ENCODE data around the gene CNGB1.
"Not testable (repeated sequence)": the region's sequence is repeated elsewhere in the genome, so short reads cannot be mapped to it uniquely, and the experiment has no call there.

The CNGB1 gene

DNA sequence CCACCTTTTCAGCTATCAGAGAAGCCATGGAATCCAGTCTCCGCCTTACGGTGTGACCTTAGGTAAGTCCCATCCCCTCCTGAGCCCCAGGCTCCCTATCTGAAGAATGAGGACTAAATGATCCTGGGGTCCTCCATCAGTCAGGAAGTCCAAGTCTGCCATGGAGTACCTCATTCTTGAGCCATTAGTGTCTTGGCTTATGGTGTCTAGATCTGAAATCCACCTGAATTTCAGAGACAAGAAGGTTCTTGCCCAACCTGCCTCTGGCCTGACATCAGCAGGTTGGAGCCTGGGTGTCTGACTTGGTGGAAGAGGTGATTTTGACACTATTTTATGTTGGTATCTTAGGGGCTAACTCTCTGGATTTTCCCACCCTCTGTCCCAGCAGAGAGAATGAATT, 47.1 kb downstream of the CNGB1 start:
- DNase-seq, result no peak

DNA sequence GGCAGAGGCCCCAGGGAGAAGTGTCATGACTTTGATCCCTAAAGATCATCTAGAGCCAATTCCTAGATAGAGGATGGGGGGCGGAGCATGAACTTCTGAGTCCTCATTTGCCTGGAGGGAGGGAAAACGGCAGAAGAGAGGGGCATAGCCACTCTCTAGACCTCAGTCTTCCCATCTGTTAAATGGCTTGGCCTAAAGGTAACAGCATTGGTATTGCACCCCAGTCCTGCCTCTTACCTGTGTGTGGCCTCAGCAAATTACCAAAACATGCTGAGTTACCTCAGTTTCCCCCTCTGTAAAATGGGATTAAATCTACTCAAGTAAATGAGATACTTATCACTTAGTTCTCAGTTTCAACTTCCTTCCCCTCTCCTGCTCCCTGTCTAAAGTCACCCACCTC, 47.5 kb downstream of the CNGB1 start:
- no peak for DNase-seq

DNA sequence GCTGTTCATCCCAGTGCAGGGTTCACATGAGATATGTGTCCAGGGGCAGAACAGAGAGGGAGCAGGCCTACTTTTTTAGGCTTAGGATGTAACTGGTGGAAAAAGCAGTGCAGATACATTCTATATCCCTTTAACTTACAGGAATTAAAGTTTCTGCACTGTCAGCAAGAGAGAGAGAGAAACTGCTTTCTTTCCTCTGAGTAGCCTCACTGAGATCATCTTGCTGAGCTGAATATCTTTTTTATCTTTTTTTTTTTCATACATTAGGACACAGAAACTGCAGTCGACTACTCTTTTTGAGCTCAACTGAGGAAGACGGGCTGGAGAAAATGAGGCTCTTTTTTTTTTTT, 50.1 kb downstream of the CNGB1 start:
- DNase-seq, result no peak

DNA sequence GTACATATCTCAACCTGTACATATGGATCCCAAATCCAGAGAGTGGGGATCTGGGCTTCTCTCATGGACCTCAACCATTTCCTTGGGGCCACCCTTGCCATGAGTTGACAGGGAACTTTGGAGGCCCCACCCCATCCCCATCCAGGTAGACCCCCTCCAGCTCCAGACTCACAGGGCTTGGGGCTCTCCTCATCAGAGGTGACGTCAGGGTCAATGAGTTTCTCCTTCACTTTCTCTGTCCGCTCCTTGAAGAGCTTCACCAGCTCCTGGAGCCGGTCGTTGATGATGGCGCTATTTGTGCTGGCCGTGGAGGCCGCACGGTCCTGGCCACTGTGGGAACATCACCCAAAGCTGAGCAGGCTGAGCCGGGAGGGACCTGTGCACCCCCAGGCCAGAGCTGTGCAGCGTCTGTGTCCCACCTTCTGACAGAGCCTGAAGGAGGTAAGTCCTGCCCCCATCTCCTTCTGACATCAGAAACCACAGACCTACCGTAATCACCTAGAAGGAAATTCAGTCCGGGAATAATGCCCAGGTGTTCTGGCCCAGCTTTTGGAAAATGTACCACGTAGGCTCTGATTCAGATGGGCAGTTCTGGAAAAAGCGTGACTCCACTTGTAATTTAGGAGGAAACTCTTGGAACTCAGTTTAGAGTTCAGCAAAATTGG, 50.6 kb downstream of the CNGB1 start:
- DNase-seq, result no peak

DNA sequence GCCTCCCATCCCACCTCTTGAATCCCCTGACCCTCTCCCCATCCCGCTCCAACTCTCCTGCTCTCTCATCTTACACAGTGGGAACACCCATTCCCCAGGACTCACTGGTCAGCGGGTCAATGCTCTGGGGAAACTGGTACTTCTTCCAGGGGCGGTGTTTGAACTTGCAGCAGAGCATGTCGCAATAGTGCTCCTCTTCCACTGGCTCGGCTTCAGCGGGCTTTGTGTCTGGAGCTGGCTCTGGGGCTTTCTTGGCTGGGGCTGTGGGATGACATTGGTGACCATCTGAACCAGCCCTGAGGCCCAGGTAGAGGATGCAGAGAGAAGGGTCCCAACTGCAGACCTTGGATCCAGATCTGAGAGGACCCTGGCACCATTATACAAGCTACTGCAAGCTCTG, 51.9 kb downstream of the CNGB1 start:
- DNase-seq, result no peak

DNA sequence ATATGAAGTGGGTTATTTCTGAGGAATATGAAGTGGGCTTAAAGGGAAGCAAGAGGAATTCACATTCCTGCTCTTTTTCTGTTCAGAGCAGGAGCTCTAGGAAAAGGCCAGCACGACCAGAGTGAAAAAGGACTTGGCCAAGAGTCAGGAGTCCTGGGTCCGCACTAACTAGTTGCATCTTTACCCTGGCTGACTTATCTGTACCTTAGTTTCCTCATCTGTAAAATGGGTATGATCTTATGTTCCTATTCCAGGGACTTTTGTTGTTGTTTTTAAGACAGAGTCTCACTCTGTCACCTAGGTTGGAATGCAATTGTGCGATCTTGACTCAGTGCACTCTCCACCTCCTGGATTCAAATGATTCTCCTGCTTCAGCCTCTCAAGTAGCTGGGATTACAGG, 52.5 kb downstream of the CNGB1 start:
- DNase-seq, result no peak

DNA sequence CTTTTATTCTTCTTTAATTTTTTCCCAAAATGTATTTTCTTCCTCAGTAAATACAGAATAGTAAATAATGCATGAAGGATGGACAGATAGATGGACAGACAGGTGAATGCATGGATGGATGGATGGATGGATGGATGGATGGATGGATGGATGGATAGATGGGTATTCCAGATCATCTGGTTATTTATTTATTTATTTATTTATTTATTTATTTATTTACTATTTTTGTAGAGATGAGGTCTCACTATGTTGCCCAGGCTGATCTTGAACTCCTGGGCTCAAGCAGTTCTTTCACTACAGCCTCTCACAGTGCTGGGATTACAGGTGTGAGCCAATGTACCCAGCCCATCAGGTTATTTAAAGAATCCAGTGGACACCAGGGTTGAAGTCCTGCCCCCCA, 53.0 kb downstream of the CNGB1 start:
- DNase-seq, result not testable (repeated sequence)

DNA sequence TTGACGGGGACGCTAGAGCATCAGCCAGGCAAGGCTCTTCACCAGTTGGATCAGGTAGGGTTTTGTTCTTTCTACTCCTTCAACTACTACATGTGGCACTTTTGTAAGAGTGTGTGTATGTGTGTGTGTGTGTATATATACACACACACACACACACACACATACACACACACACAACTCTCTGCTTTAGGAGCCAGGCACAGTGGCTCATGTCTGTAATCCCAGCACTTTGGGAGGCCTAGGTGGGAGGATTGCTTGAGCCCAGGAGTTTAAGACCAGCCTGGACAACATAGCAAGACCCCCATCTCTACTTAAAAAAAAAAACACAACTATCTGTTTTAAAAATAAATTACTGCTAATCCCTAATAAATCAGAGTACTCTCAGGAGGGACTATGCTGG, 53.4 kb downstream of the CNGB1 start:
- DNase-seq, result not testable (repeated sequence)

DNA sequence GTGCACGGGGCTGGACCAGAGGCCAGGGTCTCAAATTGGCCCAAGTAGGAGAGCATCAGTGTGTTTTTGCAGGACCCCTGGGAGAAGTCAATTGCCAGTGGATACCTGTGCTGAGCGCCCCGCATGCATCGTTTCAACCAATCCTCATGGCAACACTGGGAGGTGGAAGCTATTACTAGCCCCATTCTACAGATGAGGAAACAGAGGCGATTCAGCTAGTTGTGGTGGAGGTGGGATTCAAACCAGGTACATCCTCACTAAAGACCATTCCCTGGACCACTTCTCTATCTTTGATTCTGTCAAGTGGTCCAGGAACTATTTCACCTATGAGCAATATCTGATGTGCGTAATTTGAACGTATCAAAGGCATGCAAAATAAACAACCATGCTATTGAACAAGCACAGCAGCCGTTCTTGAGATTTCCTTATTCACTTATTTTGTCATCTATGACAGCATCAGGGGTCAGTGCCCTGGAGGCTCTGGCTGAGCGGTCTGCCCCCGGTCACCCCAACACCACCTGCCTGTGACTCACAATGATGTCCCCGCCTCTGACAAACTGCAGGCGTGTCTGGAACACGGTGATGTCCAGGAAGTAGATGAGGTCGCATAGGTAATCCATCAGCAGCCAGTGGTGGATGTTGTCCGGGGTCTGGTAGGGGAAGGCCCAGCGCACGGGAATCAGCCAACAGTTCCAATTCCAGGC, 54.0 kb downstream of the CNGB1 start:
- no peak for DNase-seq

DNA sequence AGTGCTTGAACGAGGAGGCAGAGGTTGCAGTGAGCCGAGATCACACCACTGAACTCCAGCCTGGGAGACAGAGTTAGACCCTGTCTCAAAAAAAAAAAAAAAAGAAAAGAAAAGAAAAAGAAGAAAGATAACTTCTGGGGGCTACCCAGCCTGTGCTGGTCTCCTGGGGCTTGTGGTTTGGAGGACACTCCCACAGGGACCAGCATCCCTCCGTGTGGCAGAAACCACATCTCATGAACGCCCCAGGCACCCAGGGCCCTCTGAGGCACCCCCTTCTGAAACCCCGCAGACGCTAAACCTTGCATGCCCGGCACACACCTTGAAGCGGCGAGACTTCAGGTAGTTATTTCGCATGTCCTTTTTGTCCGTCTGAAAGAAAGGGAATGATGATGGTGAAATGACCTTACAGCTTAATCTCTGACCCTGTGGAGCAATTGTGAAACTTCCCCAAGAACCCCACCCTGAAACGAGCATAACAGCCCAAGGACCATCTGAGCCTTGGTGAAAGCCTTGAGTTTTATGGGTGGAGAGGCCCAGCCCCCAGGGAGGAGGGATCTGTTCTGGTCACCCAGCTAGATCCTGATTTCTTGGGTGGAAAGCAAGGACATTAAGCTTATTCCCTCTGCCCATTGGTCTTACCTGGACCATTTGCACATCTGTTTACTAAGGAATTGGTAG, 55.0 kb downstream of the CNGB1 start:
- DNase-seq, result no peak

DNA sequence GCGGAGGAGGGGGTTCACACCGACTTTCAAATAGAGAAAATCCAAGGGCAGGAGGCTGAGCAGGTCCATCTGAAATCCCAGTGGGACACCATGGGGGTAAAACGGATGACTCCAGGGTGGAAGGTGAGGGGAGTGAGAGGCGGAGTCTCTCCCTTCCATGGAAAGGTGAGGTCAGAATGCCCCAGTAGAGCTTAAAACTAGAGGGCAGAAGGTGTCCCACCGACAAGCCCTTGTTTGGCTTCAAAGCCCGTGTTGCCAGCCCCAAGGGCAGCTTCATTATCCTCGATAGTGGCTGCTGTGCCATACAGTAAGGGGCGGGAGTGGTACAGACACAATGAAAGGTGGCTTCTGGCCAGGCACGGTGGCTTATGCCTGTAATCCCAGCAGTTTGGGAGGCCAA, 55.7 kb downstream of the CNGB1 start:
- no peak for DNase-seq

DNA sequence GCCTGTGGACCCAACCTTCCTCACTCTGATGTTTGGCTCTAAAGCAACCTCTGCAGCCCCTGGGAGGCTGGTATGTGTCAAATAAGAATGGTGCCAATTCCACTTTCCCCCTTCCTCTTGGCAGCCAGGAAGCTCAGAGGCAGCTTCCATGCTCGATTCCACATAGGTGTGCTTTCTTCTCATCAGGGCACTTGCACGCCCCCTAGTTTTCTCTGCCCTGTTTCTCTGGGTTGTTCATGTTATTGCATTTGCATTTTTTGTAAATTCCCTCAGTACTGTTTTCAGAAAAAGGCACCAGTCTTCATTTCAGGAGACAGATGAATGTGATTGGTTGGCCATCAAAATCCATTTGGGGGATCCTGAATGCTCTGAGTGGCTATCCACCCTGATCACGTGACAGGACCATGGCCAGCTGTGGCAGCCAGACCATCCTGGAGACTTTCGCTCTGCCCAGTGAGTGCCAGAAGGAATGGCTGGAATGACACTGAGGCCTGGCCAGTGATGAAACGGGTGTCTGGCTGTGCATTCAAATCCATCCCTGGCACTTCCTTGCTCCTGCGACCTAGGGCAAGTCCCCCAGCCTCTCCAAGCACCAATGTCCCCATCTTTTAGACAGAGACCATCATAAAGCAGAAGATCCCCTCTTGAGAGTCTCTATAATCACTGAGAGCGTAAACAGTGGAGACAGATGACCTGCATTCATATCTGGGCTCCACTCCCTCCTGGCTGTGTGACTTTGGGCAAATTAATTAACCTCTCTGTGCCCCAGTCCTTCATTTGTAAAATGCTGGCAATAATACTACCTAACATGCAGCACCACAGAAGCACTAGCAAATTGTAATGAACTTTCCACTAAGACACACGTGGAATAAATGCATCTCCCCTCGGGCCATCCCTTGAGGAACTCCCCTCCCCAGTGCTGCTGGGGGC, 56.4 kb downstream of the CNGB1 start:
- DNase-seq, result no peak

DNA sequence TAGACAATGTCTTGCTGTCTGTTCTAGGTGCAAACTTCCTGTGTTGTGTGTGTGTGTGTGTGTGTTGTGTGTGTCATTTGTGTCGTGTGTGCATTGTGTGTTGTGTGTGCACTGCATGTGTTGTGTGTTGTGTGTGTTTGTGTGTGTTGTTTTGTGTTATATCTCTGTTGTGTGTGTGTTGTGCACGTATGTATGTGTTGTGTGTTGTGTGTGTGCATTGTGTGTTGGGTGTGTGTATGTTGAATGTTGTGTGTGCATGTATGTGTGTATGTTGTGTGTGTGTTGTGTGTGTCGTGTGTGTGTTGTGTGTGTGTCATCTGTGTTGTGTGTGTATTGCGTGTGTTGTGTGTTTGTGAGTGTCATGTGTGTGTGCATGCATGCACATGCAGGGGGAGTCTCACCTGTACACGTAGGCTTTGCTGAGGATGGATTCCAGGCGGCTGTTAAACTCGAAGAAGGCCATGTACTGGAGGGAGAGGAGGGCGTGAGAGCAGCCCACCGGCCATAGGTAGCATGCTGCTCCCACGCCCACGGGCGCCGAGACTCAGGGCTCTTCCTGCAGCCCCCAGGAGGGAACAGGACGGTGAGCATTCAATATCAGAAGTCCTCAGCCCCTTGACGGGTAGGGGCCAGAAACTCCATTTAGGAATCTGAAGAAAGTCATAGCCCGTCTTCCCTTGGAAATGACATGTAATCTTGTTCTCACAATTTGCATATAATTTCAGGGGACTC, 58.2 kb downstream of the CNGB1 start:
- DNase-seq, result no peak

DNA sequence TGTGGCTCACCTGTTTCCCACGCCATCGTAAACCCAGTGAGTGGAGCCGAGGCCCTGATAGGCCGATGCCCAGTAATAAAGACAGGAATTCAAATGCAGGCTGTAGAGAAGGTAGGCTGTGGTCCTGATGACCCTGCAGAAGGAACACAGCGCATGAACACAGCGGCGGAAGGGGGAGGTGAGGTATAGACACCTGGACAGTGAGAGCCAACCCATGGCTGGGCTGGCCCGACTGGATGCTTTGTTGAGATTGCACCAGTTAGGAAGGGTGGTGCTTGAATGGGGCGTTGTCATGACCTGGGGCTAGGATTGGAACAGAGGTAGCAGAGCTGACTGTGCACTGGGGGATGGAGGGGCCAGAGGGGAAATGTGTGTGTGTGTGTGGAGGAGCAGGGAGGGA, 59.2 kb downstream of the CNGB1 start:
- DNase-seq, result no peak

DNA sequence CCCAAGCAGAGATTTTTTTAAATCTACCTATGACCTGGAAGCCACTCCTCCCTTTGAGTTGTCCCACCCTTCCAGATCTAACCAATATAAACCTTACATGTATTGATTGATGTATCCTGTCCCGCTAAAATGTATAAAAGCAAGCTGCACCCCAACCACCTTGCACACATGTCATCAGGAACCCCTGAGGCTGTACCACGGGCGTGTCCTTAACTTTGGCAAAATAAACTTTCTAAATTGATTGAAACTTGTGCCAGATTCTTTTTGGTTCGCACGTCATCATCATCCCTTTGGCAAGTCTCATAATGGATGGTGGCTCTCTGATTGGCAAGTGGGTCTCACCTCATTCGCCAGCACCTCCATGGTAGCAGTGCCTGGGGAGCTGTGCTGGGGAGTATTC, 60.2 kb downstream of the CNGB1 start:
- no peak for DNase-seq

DNA sequence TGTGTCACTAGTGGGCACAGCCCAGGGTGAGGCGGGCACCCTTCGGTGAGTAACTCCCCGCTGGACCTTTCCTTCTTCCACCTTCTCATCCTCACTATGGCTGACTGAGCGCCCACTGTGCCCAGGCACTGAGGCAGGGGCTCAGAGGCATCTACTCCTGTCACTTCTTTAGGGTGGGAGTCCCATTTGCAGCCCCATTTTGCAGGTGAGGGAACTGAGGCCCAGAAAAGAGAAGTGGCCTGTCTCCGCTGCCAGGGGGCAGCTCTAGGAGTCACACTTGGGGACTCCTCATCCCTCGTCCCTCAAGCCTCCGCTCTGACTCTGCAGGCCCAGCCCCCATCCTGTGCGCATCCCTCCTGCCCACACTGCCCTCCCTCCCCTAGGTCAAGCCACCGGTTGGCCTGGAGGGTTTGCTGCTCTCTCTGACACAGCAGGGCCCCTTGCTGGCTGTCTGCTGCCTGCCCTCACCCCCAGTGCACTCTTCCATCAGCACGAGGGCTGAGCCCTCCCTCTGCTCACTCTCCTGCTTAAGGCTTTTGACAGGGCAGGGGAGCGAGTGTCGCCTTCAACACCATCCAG, 62.4 kb downstream of the CNGB1 start:
- DNase-seq, result no peak

DNA sequence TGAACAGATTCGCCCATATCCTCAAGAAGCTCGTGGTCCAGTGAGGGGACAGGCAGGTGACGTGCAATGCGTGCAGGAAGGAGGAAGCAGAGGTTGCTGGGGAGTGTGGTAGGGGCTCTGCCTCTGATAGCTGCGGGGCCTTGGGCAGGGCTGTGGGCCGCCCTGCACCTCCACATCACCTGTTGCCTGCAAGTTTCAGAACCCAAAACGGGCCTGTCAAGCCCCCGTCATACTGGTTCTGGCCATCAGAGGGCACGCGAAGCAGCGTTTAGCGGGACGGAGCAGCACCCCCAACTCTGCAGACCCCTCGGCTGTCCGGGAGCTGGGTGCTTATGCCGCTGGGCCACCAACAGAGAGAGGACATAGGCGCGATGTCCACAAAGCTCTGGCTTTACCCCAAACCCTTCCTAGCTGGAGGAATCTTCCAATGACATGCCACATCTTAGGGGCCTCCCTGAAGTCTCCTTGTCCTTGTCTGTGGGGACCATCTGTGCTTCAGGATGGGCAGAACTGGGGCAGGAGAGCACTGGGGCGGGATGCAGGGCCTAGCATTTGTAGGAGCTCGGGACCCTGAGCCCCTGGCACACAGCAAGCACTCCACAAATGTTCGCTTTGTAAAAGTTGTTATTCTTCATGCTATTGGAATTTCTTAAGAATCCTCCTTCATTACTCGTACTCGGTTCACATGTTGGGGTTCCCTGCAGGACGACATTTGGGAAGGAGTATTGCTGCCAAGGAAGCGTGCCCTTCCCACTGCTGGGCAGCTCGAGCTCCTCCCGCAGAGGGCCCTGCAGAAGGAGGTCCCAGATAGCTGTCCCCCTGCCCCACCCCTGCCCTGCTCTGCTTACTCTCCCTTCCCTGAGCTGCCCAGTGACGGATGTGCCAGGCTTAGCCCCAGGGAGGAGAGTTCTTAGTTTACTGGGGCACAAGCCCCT, 64.3 kb downstream of the CNGB1 start:
- DNase-seq, result no peak

DNA sequence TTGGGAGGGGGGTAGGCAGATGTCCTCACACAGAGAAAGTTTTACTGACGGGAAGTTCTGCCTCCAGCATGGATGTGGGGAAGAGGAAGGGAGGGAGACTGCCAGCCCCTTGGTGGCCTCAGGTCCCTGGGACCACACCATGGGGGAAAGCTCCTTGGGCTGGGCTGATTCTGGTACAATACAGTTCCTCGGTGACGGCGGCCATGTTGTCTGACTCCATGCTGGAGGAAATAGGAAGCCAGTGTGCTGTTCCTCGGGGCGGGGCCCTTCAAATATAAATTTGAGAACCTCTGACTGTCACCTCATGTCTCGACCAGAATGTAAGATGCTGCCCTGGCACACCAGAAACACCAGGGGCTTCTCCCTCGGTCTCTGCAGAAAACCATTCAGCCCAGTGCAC, 66.8 kb downstream of the CNGB1 start:
- DNase-seq, result no peak

DNA sequence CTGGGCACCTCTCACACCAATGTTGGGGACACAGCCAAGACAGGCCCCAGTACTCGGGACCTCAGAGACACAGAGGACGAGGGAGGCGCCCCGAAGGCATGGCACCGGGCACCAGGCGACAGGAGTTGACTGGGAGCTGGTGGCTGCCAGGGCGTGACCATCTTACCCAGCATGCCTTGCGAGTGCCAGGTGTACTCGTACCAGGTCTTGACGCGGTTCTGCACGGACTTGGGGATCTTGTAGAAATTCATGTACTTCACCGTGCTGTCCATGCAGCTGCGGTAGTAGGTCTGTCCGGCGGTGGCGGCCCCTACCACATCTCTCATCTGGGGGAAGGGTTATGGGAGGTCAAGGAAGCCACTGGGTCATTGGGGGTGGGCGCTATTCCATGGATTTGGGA, 67.3 kb downstream of the CNGB1 start:
- DNase-seq, result no peak

DNA sequence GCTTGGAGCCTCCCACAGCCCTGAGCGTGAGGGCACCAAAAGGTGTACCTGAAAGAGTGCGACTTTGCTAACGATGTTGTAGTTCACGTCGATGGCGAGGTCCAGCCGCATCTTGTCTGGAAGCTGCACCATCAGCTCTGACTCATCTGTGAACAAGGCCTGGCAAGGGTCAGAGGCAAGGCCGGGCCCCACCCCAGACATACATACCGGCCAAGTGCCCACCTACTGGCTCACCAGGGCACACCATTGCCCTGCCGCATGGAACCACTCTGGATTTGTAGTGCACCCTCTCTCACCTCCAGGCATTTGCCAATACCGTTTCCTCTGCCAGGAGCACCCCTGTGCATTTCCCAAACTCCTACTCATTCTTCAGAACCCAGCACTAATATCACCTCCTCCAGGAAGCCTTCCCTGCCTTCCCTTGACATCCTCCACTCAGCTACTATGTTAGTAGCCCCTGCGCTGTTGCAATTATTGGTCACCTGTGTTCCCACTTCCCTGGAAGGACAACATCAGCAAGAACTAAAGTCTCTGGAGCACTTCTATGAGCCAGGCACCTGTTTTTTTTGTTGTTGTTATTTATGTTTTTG, 69.4 kb downstream of the CNGB1 start:
- no peak for DNase-seq

Data from SHP77 treated with DMSO at 0.1 percent for 48 hours (cell line).